Neuronal stem cell (in vitro differentiated cells): ENCODE measurements around the gene HPCAL1.
"Not testable (repeated sequence)": the region's sequence is repeated elsewhere in the genome, so short reads cannot be mapped to it uniquely, and the experiment has no call there.

Experiments used
- DNase-seq: peaks from one replicate; pipeline ENCODE4 v3.0.0-alpha.2; 2013; ENCODE audit warnings: low spot score
- H2AFZ ChIP-seq: one replicate; pipeline ENCODE4 v1.6.1; 2013; ENCODE audit warnings: mild to moderate bottlenecking, low read length, inconsistent platforms
- H2AK5ac ChIP-seq: 2 replicates; pipeline ENCODE4 v1.6.1; 2013; ENCODE audit warnings: low read depth, mild to moderate bottlenecking, inconsistent platforms, low read length, moderate library complexity, mixed read lengths
- H2BK120ac ChIP-seq: 2 replicates; pipeline ENCODE4 v1.6.1; 2013; ENCODE audit warnings: low read depth, mild to moderate bottlenecking, inconsistent platforms, low read length, moderate library complexity, mixed read lengths
- H2BK12ac ChIP-seq: one replicate; pipeline ENCODE4 v1.6.1; 2013; ENCODE audit warnings: low read length, inconsistent platforms
- H2BK15ac ChIP-seq: 2 replicates; pipeline ENCODE4 v1.6.1; 2013; ENCODE audit warnings: mild to moderate bottlenecking, low read length, inconsistent platforms, mixed read lengths
- H2BK5ac ChIP-seq: one replicate; pipeline ENCODE4 v1.6.1; 2013; ENCODE audit warnings: inconsistent platforms, mild to moderate bottlenecking, low read length, moderate library complexity
- H3K14ac ChIP-seq: one replicate; pipeline ENCODE4 v1.6.1; 2013; ENCODE audit warnings: low read length, inconsistent platforms
- H3K18ac ChIP-seq: 2 replicates; pipeline ENCODE4 v1.6.1; 2013; ENCODE audit warnings: low read length, inconsistent platforms
- H3K23ac ChIP-seq: 2 replicates; pipeline ENCODE4 v1.6.1; 2013; ENCODE audit warnings: low read depth, mild to moderate bottlenecking, mixed read lengths, low read length, inconsistent platforms; ENCODE audit not compliant: poor library complexity
- H3K27ac ChIP-seq: replicated peaks from 3 replicates; pipeline ENCODE4 v1.5.1; 2013; ENCODE audit warnings: low read length, inconsistent platforms
- H3K27me3 ChIP-seq, 3 experiments: 2 replicates each; pipeline ENCODE4 v1.6.1; 2013; ENCODE audit warnings: low read length in 3 of 3, mild to moderate bottlenecking in 2 of 3, inconsistent platforms in 1 of 3, low read depth in 1 of 3, mixed read lengths in 1 of 3, moderate library complexity in 1 of 3; ENCODE audit not compliant: control insufficient read depth in 3 of 3, insufficient read depth in 3 of 3
- H3K36me3 ChIP-seq, 2 donors: replicated peaks in 1 of 2; 2 replicates each; pipeline ENCODE4 v1.6.1; 2013; ENCODE audit warnings: low read length in 2 of 2; ENCODE audit not compliant: control insufficient read depth in 2 of 2, insufficient read depth in 2 of 2
- H3K4ac ChIP-seq: 2 replicates; pipeline ENCODE4 v1.6.1; 2013; ENCODE audit warnings: inconsistent platforms, mild to moderate bottlenecking, low read length, moderate library complexity
- H3K4me1 ChIP-seq, 2 donors: 1 replicate in 1 of 2; 2 replicates in 1 of 2; pipeline ENCODE4 v1.6.1; 2013; ENCODE audit warnings: low read length in 2 of 2, low read depth in 1 of 2; ENCODE audit not compliant: control insufficient read depth in 2 of 2, insufficient read depth in 1 of 2
- H3K4me2 ChIP-seq: one replicate; pipeline ENCODE4 v1.6.1; 2013; ENCODE audit warnings: mild to moderate bottlenecking, low read length, inconsistent platforms; ENCODE audit not compliant: insufficient read depth, poor library complexity, severe bottlenecking
- H3K4me3 ChIP-seq, 2 donors: 2 replicates each; pipeline ENCODE4 v1.5.1; 2013; ENCODE audit warnings: low read length in 2 of 2, mild to moderate bottlenecking in 2 of 2, inconsistent platforms in 1 of 2, moderate library complexity in 1 of 2
- H3K79me1 ChIP-seq: one replicate; pipeline ENCODE4 v1.6.1; 2013; ENCODE audit warnings: low read depth, mild to moderate bottlenecking, inconsistent platforms, low read length, moderate library complexity
- H3K9ac ChIP-seq: one replicate; pipeline ENCODE4 v1.6.1; 2013; ENCODE audit warnings: mild to moderate bottlenecking, low read depth, low read length, inconsistent platforms; ENCODE audit not compliant: poor library complexity
- H3K9me3 ChIP-seq, 2 donors: replicated peaks in 1 of 2; 2 replicates each; pipeline versions ENCODE3 to v1.6.1; 2013; ENCODE audit warnings: low read length in 2 of 2, mild to moderate bottlenecking in 2 of 2, inconsistent platforms in 1 of 2, low read depth in 1 of 2, mixed read lengths in 1 of 2, moderate library complexity in 1 of 2; ENCODE audit not compliant: control insufficient read depth in 2 of 2, insufficient read depth in 1 of 2
- H4K8ac ChIP-seq: one replicate; pipeline ENCODE4 v1.6.1; 2013; ENCODE audit warnings: low read depth, mild to moderate bottlenecking, inconsistent platforms, low read length, moderate library complexity
- H4K91ac ChIP-seq: one replicate; pipeline ENCODE4 v1.6.1; 2013; ENCODE audit warnings: low read length, low read depth, mild to moderate bottlenecking, inconsistent platforms; ENCODE audit not compliant: poor library complexity
- WGBS, 2 donors: extraction: QIAGEN DNeasy Blood & Tissue Kit; methylation state at CpG; one replicate each; pipeline ENCODE4 v1.1.7; 2013; ENCODE audit warnings: missing lambda C conversion rate in 2 of 2, mixed read lengths in 1 of 2; ENCODE audit not compliant: insufficient read length in 2 of 2, insufficient replicate concordance in 1 of 2; ENCODE audit errors: extremely low coverage in 2 of 2; 5-methylcytosine and 5-hydroxymethylcytosine counted together

Gene HPCAL1

DNA sequence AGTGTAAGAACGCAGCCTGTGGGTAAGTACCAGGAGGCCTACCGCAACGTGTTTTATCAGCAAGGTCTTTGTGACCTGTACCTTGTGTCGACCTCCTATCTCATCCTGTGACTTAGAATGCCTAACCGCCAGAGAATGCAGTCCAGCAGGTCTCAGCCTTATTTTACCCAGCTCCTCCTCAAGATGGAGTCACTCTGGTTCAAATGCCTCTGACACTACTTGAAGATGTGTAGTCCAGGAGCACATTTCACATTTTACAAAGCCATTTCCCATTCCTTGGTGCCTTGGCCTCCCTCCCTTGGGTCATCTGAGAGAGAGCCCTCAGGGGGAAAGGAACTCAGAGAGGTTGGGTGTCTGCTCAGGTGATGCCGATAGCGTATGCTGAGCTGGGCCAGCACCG is 6.6 kb upstream of the HPCAL1 start:
- no peak overlapping the region for H3K14ac ChIP-seq
- H3K4me3 ChIP-seq = no peak overlapping the region
- peaks cover 0 to under 1% of the 10 kb centered on the region in 2 donors for H3K4me1 ChIP-seq
- no peak overlapping the region for H2BK5ac ChIP-seq
- no peak overlapping the region for H2BK12ac ChIP-seq
- H3K36me3 ChIP-seq = no peaks in the 10 kb centered on the region
- no peak overlapping the region for H2BK120ac ChIP-seq
- H2AK5ac ChIP-seq = no peak overlapping the region
- H3K4me2 ChIP-seq = no peak overlapping the region
- DNase-seq = no peak
- no peak overlapping the region for H3K4ac ChIP-seq
- H3K79me1 ChIP-seq = no peaks in the 10 kb centered on the region
- no peak overlapping the region for H4K91ac ChIP-seq
- no peak overlapping the region for H2BK15ac ChIP-seq
- H3K9me3 ChIP-seq = peaks cover 6 to 11% of the 10 kb centered on the region in 2 donors
- no peaks in the 10 kb centered on the region for H3K27me3 ChIP-seq
- no peak overlapping the region for H3K18ac ChIP-seq
- H3K9ac ChIP-seq = no peak overlapping the region
- H2AFZ ChIP-seq = no peak overlapping the region
- H3K23ac ChIP-seq = no peak overlapping the region
- no CpG with 5 or more reads among the region's 8 CpGs for WGBS, 2 donors
- no peak overlapping the region for H3K27ac ChIP-seq
- no peak overlapping the region for H4K8ac ChIP-seq

DNA sequence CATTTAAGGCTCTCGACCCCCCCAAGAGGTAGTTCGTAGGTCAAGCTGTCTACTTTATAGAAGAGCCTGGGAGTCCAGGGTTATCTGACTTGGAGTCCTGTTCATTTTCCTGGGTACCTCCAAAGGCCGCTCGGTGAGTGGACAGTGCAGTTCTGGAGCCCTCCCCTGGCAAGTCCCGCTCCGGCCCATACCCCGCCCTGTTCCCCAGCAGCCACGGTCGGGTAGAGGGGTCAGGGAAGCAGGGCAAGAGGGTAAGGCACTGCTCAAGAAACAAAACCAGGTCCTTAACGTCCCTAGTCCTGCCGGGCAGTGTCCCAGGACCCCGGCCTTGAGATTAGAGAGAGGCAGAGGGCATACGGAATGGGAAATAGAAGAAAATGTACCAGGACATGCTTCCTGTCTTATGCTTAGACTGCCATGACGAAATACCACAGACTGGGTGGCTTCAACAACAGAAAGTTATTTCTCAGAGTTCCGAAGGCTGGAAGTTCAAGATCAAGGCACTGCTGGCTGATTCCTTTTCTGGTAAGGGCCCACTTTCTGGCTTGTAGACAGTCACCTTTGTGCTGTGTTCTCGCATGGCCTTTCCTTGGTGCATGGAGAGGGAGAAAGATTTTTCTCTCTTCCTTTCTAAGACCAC is 5.4 kb upstream of the HPCAL1 start:
- H3K18ac ChIP-seq = peak overlapping the region; percentile 51
- no peak for DNase-seq
- H3K9ac ChIP-seq = no peak overlapping the region
- no peak overlapping the region for H2BK120ac ChIP-seq
- no peak overlapping the region for H3K4ac ChIP-seq
- H2AFZ ChIP-seq = peak overlapping the region; percentile 59
- H2BK15ac ChIP-seq = no peak overlapping the region
- no peak overlapping the region for H3K4me2 ChIP-seq
- H2BK12ac ChIP-seq = no peak overlapping the region
- no CpG with 5 or more reads among the region's 16 CpGs for WGBS, 2 donors
- H3K23ac ChIP-seq = no peak overlapping the region
- H4K91ac ChIP-seq = no peak overlapping the region
- no peak overlapping the region for H2AK5ac ChIP-seq
- H3K27me3 ChIP-seq = no peaks in the 10 kb centered on the region
- no peak overlapping the region for H3K27ac ChIP-seq
- peaks cover 6 to 11% of the 10 kb centered on the region in 2 donors for H3K4me1 ChIP-seq
- no peak overlapping the region for H2BK5ac ChIP-seq
- H3K4me3 ChIP-seq = no peak overlapping the region
- H3K14ac ChIP-seq = no peak overlapping the region
- no peaks in the 10 kb centered on the region for H3K79me1 ChIP-seq
- H3K9me3 ChIP-seq = peaks cover 4 to 11% of the 10 kb centered on the region in 2 donors
- H3K36me3 ChIP-seq = no peaks in the 10 kb centered on the region
- no peak overlapping the region for H4K8ac ChIP-seq

DNA sequence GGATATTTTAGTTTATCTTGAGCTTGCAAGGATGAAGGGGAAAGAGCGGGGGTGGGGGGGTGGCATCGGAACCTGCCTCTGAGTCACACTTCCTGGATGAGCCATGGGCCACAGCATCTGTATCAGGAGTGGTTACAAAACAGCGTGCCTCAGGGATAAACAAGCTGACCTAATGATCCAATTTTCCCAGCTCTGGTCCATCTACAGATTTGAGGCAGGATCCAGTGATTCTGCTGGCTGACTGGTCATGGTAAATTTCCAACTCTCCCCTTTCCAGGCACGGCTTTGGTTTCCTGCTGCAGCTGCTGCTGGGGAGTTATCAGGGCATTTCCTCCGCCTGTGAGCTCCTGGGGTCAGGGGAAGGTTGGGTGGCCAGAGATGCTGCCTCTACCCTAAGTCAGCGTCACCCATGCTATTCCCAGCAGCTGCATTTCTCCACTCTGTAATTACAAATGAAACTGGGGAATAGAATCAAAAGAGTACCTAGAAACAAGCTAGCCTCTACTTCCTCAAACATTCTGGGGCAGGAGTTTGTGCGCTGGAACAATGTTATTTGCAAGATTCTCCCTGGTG is 4.7 kb upstream of the HPCAL1 start:
- H2AFZ ChIP-seq = peak overlapping the region; percentile 59
- H3K4me1 ChIP-seq = peaks cover 6 to 11% of the 10 kb centered on the region in 2 donors
- no peak overlapping the region for H2BK12ac ChIP-seq
- no peaks in the 10 kb centered on the region for H3K36me3 ChIP-seq
- H3K4ac ChIP-seq = no peak overlapping the region
- H3K27ac ChIP-seq = no peak overlapping the region
- peak overlapping the region; percentile 21 for H3K18ac ChIP-seq
- H3K14ac ChIP-seq = no peak overlapping the region
- H3K79me1 ChIP-seq = peaks cover under 1% of the 10 kb centered on the region
- DNase-seq = no peak
- H3K9ac ChIP-seq = no peak overlapping the region
- H4K8ac ChIP-seq = no peak overlapping the region
- no CpG with 5 or more reads among the region's 7 CpGs for WGBS, 2 donors
- H3K4me2 ChIP-seq = no peak overlapping the region
- H3K4me3 ChIP-seq = no peak overlapping the region
- H2BK120ac ChIP-seq = no peak overlapping the region
- no peak overlapping the region for H3K23ac ChIP-seq
- no peak overlapping the region for H2BK5ac ChIP-seq
- H2AK5ac ChIP-seq = no peak overlapping the region
- H3K27me3 ChIP-seq = peaks cover 0 to 1% (median under 1%) of the 10 kb centered on the region in 3 experiments
- peaks cover 4 to 11% of the 10 kb centered on the region in 2 donors for H3K9me3 ChIP-seq
- H2BK15ac ChIP-seq = no peak overlapping the region
- no peak overlapping the region for H4K91ac ChIP-seq

DNA sequence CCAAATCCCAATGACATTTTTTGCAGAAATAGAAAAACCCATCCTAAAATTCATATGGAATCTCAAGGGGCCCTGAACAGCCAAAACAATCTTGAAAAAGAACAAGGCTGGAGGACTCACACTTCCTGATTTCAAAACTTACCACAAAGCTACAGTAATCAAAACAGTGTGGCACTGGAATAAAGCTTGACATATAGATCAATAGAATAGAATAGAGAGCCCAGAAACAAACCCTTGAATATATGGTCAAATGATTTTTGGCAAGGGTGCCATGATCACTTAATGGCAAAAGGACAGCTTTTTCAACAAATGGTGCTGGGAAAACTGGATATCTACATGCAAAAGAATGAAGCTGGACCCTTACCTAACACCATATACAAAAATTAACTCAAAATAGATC is 3.9 kb upstream of the HPCAL1 start:
- not testable (repeated sequence) for H3K27ac ChIP-seq, H3K9ac ChIP-seq, H2BK12ac ChIP-seq

More for the DNA sequence above, 3.9 kb upstream of the HPCAL1 start:
- H3K4me1 ChIP-seq = peaks cover 12 to 14% of the 10 kb centered on the region in 2 donors
- not testable (repeated sequence) for H2AFZ ChIP-seq, H4K91ac ChIP-seq, H3K79me1 ChIP-seq, H3K4me2 ChIP-seq, H4K8ac ChIP-seq, H3K23ac ChIP-seq, H3K36me3 ChIP-seq, H2AK5ac ChIP-seq, H2BK120ac ChIP-seq, H3K4ac ChIP-seq, DNase-seq, H3K14ac ChIP-seq, H3K18ac ChIP-seq, H3K4me3 ChIP-seq, H3K9me3 ChIP-seq, H2BK15ac ChIP-seq, H3K27me3 ChIP-seq, H2BK5ac ChIP-seq
